GM21619 (cell line): Measurements from ENCODE around the gene LPIN1.
"Not testable (repeated sequence)": the region's sequence is repeated elsewhere in the genome, so short reads cannot be mapped to it uniquely, and the experiment has no call there.

ENCODE experiments used
- ATAC-seq: cut with Tn5 transposase; IDR thresholded peaks from one replicate; pipeline ENCODE4 v1.9.1; 2021; ENCODE audit not compliant: unreplicated experiment

The LPIN1 gene

GRCh38 chr2:11713815-11714214 lies 32.6 kb upstream of the LPIN1 start:
- ATAC-seq: no peak

GRCh38 chr2:11715987-11716652 lies 30.3 kb upstream of the LPIN1 start:
- no peak for ATAC-seq

DNA sequence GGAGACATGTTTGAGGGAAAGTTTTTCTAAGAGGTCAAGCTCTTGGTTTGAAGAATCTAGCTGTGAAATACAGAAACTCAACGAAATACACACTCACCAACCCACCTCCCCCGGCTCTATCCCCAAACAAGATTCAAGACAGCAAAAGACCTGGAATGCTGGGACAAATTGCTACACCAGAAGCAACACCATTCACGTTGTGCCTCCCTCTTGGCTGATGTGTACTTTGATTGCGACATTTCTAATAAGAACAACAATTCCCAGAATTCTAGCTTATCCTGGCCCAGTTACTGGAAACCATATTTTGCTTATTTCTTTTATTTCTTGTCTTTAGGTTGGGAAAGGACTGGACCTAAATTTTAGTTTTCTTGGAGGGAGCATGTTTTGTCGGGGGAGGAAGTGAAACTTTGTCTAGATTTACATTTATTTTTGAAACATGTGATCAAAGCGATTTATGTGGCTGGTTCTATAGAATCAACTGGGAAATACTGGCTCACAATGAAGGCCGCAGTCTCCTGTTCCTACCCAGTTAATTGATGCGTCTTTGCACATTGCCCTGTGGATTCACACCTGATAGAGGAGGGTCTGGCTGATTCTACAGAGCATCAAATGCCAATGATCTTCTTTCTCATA lies 29.6 kb upstream of the LPIN1 start:
- ATAC-seq: no peak

GRCh38 chr2:11717623-11718022 lies 28.8 kb upstream of the LPIN1 start:
- ATAC-seq: no peak

DNA sequence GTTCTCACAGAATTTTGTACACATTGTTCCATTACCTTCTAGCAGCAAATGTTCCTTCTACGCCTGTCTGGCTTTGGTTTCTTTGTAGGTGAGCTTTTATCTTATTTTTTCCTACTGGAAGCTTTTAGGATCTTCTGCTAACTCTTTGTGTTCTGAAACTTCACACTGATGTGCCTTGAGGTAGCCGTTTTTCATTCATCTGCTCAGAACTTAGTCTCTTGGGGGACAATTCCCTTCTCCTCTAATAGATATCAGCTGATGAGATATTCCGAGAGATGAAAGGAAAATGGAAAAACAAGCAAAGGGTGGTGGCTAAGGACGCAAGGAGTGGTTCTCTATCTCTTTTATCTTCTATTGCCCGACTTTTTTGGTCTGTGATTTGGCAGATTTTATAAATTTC lies 27.8 kb upstream of the LPIN1 start:
- no peak for ATAC-seq

- ATAC-seq: no peak
Observed at GRCh38 chr2:11719230-11719977, 27.0 kb upstream of the LPIN1 start.

DNA sequence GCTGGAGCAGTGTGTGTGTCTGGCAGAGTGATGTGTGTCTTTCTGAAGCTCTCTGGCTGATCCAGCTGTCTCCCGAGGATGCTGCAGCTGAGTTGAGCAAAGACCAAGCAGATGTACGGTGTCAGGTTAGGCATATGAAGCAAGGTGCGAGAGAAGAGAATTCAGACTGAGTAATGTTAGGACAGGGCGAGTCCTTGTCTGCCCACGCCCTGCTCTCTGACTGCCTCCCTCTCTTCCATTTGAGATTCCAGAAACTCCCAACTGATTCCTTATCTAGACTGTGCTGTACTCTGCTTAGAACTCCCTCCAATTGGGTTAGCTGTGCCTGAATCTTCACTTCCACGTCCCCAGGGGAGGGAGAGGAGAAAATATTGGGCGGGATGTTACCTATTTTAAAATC lies 25.7 kb upstream of the LPIN1 start:
- no peak for ATAC-seq

DNA sequence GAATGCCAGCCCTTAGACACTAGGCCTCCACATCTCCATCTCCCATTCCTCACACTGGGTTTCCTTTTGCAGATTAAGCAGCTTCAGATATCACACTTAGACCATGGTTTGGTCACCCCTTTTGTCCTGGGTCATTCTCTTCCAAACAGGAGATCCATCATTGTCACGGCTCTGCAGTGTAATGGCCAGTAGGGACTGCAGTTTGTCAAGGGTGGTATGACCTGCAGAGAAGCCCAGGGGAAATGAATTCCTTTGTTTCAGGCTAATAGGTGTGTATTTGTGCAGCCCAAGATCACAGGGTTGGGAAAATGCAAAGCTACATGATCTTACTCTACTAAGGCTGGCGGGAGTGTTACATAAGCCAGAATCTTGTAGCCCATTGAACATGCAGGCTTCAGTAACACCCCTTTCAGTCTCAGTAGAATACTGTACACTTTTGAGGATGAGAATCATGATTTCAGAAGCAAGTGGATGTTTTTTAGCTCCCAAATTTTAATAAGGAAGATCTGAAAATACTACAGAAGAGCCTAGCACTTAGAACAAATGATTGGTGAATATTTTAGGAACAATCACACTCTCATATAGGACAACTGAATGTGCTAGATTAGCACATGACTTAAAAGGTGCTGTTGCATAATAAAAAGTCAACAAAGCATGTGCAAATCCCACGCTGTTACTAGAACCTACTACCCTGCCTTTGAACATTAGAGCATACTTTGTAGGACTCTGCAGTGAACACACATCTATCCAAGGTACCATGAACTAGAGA lies 24.0 kb upstream of the LPIN1 start:
- no peak for ATAC-seq

- no peak for ATAC-seq
Observed at GRCh38 chr2:11723061-11723371, 23.4 kb upstream of the LPIN1 start.

DNA sequence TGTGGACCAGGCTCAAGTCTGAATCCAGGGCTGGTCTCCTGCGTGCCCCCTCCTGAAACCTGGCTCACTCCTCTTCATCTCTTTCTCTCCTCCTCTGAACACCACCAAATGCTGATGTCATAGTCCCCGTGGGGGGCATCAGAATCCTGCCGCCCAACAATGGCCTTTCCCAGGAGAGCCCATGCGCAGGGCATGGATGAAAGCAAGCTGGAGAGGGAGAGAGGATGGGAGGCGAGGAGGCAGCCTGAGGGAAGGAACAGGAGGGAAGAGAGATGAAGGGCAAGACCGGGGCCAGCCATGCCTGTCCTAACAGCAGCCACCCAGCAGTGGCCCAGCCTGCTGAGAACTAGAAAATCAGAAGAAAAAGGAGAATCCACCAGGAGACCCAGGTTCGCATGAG lies 22.3 kb upstream of the LPIN1 start:
- no peak for ATAC-seq

DNA sequence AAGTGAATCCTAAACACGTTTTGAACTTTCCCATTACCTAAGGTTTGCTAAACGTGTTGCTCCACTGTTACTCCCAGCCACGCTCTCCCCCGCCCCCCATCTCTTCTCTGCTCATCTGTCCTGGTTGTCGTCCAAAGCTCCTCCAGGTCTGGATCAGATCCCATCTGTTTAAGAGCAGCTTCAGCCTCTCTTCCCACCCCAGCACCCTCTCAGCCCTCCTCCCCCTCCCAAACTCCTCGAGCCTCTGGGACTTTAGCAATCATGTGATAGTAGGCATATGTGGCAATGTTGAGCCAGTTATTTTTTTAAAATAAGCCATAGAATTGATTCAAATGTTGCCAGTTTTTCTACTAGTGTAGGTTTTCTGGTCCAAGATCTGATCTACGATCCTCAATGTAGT lies 20.0 kb upstream of the LPIN1 start:
- no peak for ATAC-seq

DNA sequence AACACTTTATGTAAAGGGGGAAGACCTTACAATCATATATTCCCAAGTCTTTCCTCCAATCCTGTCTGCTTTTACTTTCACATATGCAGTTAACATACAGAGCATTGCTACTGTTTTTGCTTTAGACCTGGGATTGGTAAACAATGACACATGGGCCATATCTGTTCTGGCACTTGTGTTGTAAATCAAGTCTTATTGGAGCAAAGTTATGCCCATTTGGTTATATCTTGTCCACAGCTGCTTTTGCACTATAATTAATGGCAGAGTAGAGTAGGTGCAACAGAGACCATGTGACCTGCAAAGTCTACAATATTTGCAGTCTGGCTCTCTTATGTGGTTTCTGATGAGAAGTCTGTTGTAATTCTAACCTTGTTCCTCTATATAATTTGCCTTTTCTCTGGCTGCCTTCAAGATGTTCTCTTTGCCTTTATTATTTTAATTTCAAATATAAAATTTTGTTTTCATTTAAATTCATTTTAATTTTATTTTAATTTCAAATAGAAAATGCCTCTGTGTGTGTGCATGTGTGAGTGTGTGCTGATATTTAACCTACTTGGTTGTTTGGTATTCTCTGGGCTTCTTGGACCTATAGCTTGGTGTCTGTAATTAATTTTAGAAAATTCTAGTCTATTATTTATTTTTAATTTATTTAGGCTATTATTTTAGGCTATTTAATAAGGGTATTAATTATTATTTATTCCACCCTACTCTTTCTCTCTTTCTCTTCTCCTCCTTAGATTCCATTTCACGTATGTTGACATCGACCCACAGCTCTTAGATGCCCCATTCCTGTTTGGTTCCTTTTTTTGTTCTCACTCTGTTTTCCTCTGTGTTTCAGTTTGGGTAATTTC lies 16.8 kb upstream of the LPIN1 start:
- ATAC-seq: no peak

DNA sequence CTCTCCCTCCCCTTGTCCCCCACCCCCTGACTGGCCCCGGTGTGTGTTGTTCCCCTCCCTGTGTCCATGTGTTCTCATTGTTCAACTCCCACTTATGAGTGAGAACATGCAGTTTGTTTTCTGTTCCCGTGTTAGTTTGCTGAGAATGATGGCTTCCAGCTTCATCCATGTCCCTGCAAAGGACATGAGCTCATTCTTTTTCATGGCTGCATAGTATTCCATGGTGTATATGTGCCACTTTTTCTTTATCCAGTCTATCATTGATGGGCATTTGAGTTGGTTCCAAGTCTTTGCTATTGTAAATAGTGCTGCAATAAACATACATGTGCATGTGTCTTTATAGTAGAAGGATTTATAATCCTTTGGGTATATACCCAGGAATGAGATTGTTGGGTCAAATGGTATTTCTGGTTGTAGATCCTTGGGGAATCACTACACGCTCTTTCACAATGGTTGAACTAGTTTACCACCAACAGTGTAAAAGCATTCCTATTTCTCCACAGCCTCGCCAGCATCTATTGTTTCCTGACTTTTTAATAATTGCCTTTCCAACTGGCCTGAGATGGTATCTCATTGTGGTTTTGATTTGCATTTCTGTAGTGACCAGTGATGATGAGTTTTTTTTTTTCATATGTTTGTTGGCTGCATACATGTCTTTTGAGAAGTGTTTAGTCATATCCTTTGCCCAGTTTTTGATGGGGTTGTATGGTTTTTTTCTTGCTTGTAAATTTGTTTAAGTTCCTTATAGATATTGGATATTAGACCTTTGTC lies 15.0 kb upstream of the LPIN1 start:
- not testable (repeated sequence) for ATAC-seq

DNA sequence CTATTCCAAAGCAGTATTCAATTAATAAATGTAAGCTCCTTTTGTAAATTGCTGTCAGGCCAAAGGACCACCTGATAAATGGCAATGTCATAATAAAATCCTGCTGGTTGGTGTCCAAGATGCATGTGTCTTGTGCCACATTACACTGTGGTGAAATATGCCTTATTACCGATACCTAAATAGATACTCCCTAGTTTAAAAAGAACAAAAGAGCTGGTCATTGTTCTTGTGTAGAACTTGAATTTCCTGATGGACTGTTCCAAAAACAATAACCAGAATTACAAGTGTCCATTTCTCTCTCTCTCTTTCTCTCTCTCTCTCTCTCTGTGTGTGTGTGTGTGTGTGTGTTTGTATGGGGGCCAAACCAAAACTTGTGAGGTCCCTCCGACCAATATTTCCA lies 13.8 kb upstream of the LPIN1 start:
- no peak for ATAC-seq

DNA sequence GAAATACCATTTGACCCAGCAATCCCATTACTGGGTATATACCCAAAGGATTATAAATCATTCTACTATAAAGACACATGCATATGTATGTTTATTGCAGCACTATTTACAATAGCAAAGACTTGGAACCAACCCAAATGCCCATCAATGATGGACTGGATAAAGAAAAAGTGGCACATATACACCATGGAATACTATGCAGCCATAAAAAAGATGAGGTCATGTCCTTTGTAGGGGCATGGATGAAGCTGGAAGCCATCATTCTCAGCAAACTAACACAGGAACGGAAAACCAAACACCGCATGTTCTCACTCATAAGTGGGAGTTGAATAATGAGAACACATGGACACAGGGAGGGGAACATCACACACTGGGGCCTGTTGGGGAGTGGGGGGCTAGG lies 8.6 kb upstream of the LPIN1 start:
- ATAC-seq: not testable (repeated sequence)

GRCh38 chr2:11738589-11739436 lies 7.6 kb upstream of the LPIN1 start:
- peak; percentile 68 for ATAC-seq

GRCh38 chr2:11740723-11741122 lies 5.7 kb upstream of the LPIN1 start:
- no peak for ATAC-seq

DNA sequence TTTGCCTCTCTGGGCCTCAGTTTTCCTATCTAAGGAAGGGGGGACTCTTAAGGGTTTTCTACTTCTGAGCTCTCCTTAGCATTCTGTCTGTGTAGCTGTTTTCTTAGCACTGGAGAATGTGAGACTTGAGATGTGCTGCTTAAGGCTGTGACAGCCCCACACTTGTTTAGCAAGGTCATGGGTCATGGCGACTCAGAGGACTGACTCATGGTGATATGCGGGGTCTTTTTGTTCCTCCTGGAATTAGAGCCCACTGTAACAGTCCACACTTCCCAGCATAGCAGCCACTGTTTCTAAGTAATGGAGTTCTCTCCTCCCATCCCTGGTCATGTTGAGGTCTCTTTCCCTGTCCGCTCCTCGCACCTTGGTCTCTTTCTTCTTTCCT lies 4.1 kb upstream of the LPIN1 start:
- ATAC-seq: no peak

DNA sequence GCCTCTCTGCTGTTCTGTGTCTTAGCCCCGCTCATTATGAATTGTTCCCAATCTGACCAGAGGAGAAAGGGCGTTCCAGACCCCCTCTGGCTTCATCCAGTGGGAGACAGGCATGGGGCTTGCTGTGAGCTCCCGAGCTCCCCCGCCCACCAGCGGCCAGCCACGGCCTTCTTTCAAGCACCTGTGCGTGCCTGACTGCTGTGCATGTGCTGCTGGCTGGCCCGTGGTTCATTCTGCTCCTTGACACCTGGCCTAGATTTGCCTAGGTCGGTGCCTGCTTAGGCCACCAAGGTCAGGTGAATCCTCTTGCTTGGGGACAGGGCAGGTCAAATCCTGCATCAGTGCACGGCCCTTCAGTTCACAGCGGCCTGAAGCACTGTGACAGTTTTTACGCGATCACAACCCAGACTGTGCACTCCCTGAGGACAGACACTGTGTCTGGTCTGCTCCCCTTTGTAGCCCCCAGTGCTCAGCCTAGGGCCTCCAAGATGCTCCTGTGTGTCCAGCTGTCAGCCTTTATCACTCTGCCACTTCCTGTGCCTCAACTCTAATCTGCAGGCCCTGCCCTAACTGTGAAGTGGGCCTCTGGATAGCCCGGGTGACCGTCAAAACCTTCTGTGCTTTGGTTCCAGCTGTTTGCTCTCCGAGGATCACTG lies 3.6 kb upstream of the LPIN1 start:
- no peak for ATAC-seq
